H9 (cell line): ENCODE measurements around the gene VPREB1. TPM values are rescaled to one million over a fixed set of nuclear protein-coding genes. Genes with fewer than 3 reads are reported as not detected.

ENCODE experiments used
- DNase-seq: peaks from one replicate; pipeline ENCODE4 v3.0.0-alpha.2; 2017
- H2AFZ ChIP-seq: one replicate; pipeline ENCODE4 v1.6.1; 2013; ENCODE audit warnings: mild to moderate bottlenecking, low read length, control low read depth, moderate library complexity
- H2AK5ac ChIP-seq: 2 replicates; pipeline ENCODE4 v1.6.1; 2013; ENCODE audit warnings: low read length, control low read depth, mixed read lengths; ENCODE audit not compliant: insufficient read length
- H2BK120ac ChIP-seq: one replicate; pipeline ENCODE4 v1.6.1; 2013; ENCODE audit warnings: low read depth, mild to moderate bottlenecking, low read length, control low read depth, inconsistent platforms; ENCODE audit not compliant: poor library complexity, severe bottlenecking
- H2BK12ac ChIP-seq: 2 replicates; pipeline ENCODE4 v1.6.1; 2013; ENCODE audit warnings: low read length, control low read depth, mixed read lengths, low read depth; ENCODE audit not compliant: insufficient read length
- H2BK15ac ChIP-seq: 2 replicates; pipeline ENCODE4 v1.6.1; 2013; ENCODE audit warnings: low read depth, low read length, control low read depth
- H2BK20ac ChIP-seq: one replicate; pipeline ENCODE4 v1.6.1; 2013; ENCODE audit warnings: low read depth, mild to moderate bottlenecking, low read length, control low read depth, inconsistent platforms; ENCODE audit not compliant: poor library complexity, severe bottlenecking
- H2BK5ac ChIP-seq: 2 replicates; pipeline ENCODE4 v1.6.1; 2013; ENCODE audit warnings: low read length, control low read depth, mixed read lengths; ENCODE audit not compliant: insufficient read length
- H3K14ac ChIP-seq: 2 replicates; pipeline ENCODE4 v1.6.1; 2013; ENCODE audit warnings: low read length, control low read depth; ENCODE audit not compliant: insufficient read depth
- H3K18ac ChIP-seq: 2 replicates; pipeline ENCODE4 v1.6.1; 2013; ENCODE audit warnings: low read depth, mild to moderate bottlenecking, mixed read lengths, low read length, control low read depth; ENCODE audit not compliant: insufficient read length
- H3K23ac ChIP-seq: 2 replicates; pipeline ENCODE4 v1.6.1; 2013; ENCODE audit warnings: low read length, control low read depth, mixed read lengths, low read depth; ENCODE audit not compliant: insufficient read length
- H3K23me2 ChIP-seq: 2 replicates; pipeline ENCODE4 v1.6.1; 2013; ENCODE audit warnings: low read depth, mild to moderate bottlenecking, mixed read lengths, low read length, control low read depth; ENCODE audit not compliant: insufficient read length, poor library complexity, severe bottlenecking
- H3K27ac ChIP-seq: 2 replicates; pipeline ENCODE4 v1.5.1; 2013; ENCODE audit warnings: low read length, control low read depth, mixed read lengths, low read depth; ENCODE audit not compliant: insufficient read length
- H3K27me3 ChIP-seq: 2 replicates; pipeline ENCODE4 v1.6.1; 2013; ENCODE audit warnings: low read length, control low read depth, inconsistent platforms; ENCODE audit not compliant: insufficient read depth
- H3K4ac ChIP-seq: 2 replicates; pipeline ENCODE4 v1.6.1; 2013; ENCODE audit warnings: low read depth, mild to moderate bottlenecking, control low read depth, inconsistent platforms, low read length, moderate library complexity
- H3K4me1 ChIP-seq: 2 replicates; pipeline ENCODE4 v1.6.1; 2013; ENCODE audit warnings: low read length, control low read depth, inconsistent platforms; ENCODE audit not compliant: insufficient read depth
- H3K4me2 ChIP-seq: 2 replicates; pipeline ENCODE4 v1.6.1; 2013; ENCODE audit warnings: low read length, control low read depth, mixed read lengths; ENCODE audit not compliant: insufficient read length, insufficient read depth
- H3K56ac ChIP-seq: 2 replicates; pipeline ENCODE4 v1.6.1; 2013; ENCODE audit warnings: low read depth, mild to moderate bottlenecking, mixed read lengths, low read length, control low read depth; ENCODE audit not compliant: insufficient read length
- H3K79me1 ChIP-seq: 2 replicates; pipeline ENCODE4 v1.6.1; 2013; ENCODE audit warnings: low read depth, mild to moderate bottlenecking, moderate library complexity, low read length, control low read depth, inconsistent platforms; ENCODE audit not compliant: insufficient read depth, poor library complexity, severe bottlenecking
- H3K79me2 ChIP-seq: 2 replicates; pipeline ENCODE4 v1.6.1; 2013; ENCODE audit warnings: low read length, control low read depth, inconsistent platforms; ENCODE audit not compliant: insufficient read depth
- H3K9ac ChIP-seq: 2 replicates; pipeline ENCODE4 v1.6.1; 2013; ENCODE audit warnings: low read length, control low read depth, mixed read lengths; ENCODE audit not compliant: insufficient read length; ENCODE audit errors: extremely low read depth
- H3K9me3 ChIP-seq: one replicate; pipeline ENCODE4 v1.6.1; 2013; ENCODE audit warnings: low read depth, low read length, inconsistent platforms; ENCODE audit not compliant: control insufficient read depth
- H3T11ph ChIP-seq: one replicate; pipeline ENCODE4 v1.6.1; 2013; ENCODE audit warnings: mild to moderate bottlenecking, low read length, control low read depth, inconsistent platforms
- H4K20me1 ChIP-seq: one replicate; pipeline ENCODE4 v1.6.1; 2013; ENCODE audit not compliant: control insufficient read depth, insufficient read length, insufficient read depth
- H4K5ac ChIP-seq: 2 replicates; pipeline ENCODE4 v1.6.1; 2013; ENCODE audit warnings: low read depth, mild to moderate bottlenecking, mixed read lengths, low read length, control low read depth; ENCODE audit not compliant: insufficient read length
- H4K8ac ChIP-seq: replicated peaks from 2 replicates; pipeline ENCODE4 v1.6.1; 2013; ENCODE audit warnings: low read length, control low read depth, mixed read lengths, low read depth; ENCODE audit not compliant: insufficient read length
- H4K91ac ChIP-seq: 2 replicates; pipeline ENCODE4 v1.6.1; 2013; ENCODE audit warnings: low read depth, mild to moderate bottlenecking, moderate library complexity, mixed read lengths, low read length, control low read depth; ENCODE audit not compliant: insufficient read length
- H3K27ac Mint-ChIP-seq, 3 experiments: 2 replicates in 2 of 3; 3 replicates in 1 of 3; pipeline ENCODE4 v1.8.0; 2020 to 2021; ENCODE audit warnings: mixed read lengths in 3 of 3, mild to moderate bottlenecking in 1 of 3, moderate library complexity in 1 of 3
- H3K27me3 Mint-ChIP-seq: 2 replicates; pipeline ENCODE4 v1.8.0; 2021; ENCODE audit warnings: low read depth, mild to moderate bottlenecking, moderate library complexity, mixed read lengths
- H3K36me3 Mint-ChIP-seq, 3 experiments: 2 replicates in 2 of 3; 3 replicates in 1 of 3; pipeline ENCODE4 v1.8.0; 2020 to 2021; ENCODE audit warnings: low read depth in 3 of 3, mixed read lengths in 3 of 3; ENCODE audit not compliant: insufficient read depth in 1 of 3
- H3K4me1 Mint-ChIP-seq, 2 experiments: 2 replicates each; pipeline ENCODE4 v1.8.0; 2020; ENCODE audit warnings: mixed read lengths in 2 of 2
- H3K4me3 Mint-ChIP-seq, 2 experiments: 2 replicates in 1 of 2; 3 replicates in 1 of 2; pipeline ENCODE4 v1.8.0; 2020 to 2021; ENCODE audit warnings: mild to moderate bottlenecking in 2 of 2, mixed read lengths in 2 of 2, moderate library complexity in 1 of 2
- H3K9me3 Mint-ChIP-seq, 2 experiments: 2 replicates in 1 of 2; 3 replicates in 1 of 2; pipeline ENCODE4 v1.8.0; 2020; ENCODE audit warnings: mild to moderate bottlenecking in 2 of 2, mixed read lengths in 2 of 2, moderate library complexity in 1 of 2
- CTCF ChIP-seq: fragments of 200-600 bp; sonication (generic); conservative IDR thresholded peaks from 3 replicates; pipeline ENCODE4 v1.8.0; 2021; ENCODE audit warnings: antibody characterized with exemption, mild to moderate bottlenecking
- WGBS: extraction: QIAGEN DNeasy Blood & Tissue Kit; methylation state at CpG from one replicate; pipeline ENCODE4 v1.1.7; 2013; ENCODE audit warnings: missing lambda C conversion rate, low lambda C conversion rate, mixed read lengths; ENCODE audit not compliant: insufficient read length; ENCODE audit errors: extremely low coverage; 5-methylcytosine and 5-hydroxymethylcytosine counted together
- total RNA-seq: library from RNA; stranded (reverse); gene quantifications from 2 replicates; pipeline ENCODE4 v1.2.1, GENCODE V29; 2021

Gene VPREB1
- total RNA-seq, 1 experiment from 2014 or later, result not detected

GRCh38 chr22:22196018-22196533 is 48.5 kb upstream of the VPREB1 start:
- no peaks in the 10 kb centered on the region for H3K36me3 Mint-ChIP-seq
- H3K4me2 ChIP-seq, result no peak overlapping the region
- H3K14ac ChIP-seq, result no peak overlapping the region
- H4K5ac ChIP-seq, result no peak overlapping the region
- H4K20me1 ChIP-seq, result peaks cover 3% of the 10 kb centered on the region
- H2BK5ac ChIP-seq, result no peak overlapping the region
- H4K8ac ChIP-seq, result no peak overlapping the region
- no peak overlapping the region for H4K91ac ChIP-seq
- H3K9me3 Mint-ChIP-seq, result no peaks in the 10 kb centered on the region; a peak in 1 of 5 replicates
- no peaks in the 10 kb centered on the region for H3K23me2 ChIP-seq
- no peak overlapping the region for H2AFZ ChIP-seq
- H2BK120ac ChIP-seq, result no peak overlapping the region
- no peaks in the 10 kb centered on the region for H3K79me2 ChIP-seq
- no peak overlapping the region for H3K18ac ChIP-seq
- no peak overlapping the region for H2BK12ac ChIP-seq
- no peak overlapping the region for H2AK5ac ChIP-seq
- H3K4me1 Mint-ChIP-seq, result peaks cover 3% of the 10 kb centered on the region in 2 experiments; a peak in 3 of 4 replicates
- no peak overlapping the region for H3K9ac ChIP-seq
- H3K23ac ChIP-seq, result no peak overlapping the region
- no peaks in the 10 kb centered on the region for H3K79me1 ChIP-seq
- no peak overlapping the region for H3K27ac ChIP-seq
- H3K56ac ChIP-seq, result no peak overlapping the region
- no peak overlapping the region for H3T11ph ChIP-seq
- TF ChIP-seq CTCF, result no peak
- H3K27me3 Mint-ChIP-seq, result peaks cover 100% of the 10 kb centered on the region
- no peak overlapping the region for H2BK20ac ChIP-seq
- no peak overlapping the region for H3K4ac ChIP-seq
- H2BK15ac ChIP-seq, result no peak overlapping the region
- no peaks in the 10 kb centered on the region for H3K9me3 ChIP-seq
- no peaks in the 10 kb centered on the region for H3K4me1 ChIP-seq
- no peak overlapping the region for H3K4me3 Mint-ChIP-seq
- no peak overlapping the region for H3K27ac Mint-ChIP-seq
- peaks cover 60% of the 10 kb centered on the region for H3K27me3 ChIP-seq
- no peak for DNase-seq
- no CpG with 5 or more reads among the region's 11 CpGs for WGBS
